ENCODE results near the gene ITGA6.

Gene ITGA6

GRCh38 chr2:172465417-172466334, 38.3 kb downstream of the ITGA6 start:
- DNase-seq (ENCODE audit: low spot score): peak; percentile 60

DNA sequence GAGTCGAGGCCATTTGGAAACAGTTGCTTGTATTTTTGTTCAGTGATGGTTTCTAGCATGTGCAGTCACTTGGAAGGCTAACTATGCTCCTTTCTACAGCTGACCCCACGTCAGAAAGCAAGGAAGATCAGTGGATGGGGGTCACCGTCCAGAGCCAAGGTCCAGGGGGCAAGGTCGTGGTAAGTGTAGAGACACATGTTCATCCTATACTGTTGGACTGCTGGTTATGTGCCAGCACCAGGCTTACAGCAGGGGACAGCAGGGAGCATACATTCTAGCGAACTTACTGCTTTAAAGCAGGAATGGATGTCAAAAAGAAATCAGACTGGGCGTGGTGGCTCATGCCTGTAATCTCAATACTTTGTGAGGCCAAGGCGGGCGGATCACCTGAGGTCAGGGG, 40.0 kb downstream of the ITGA6 start:
- no peak for DNase-seq (ENCODE audit: low spot score)

GRCh38 chr2:172470958-172471922, 43.9 kb downstream of the ITGA6 start:
- DNase-seq (ENCODE audit: low spot score): no peak

DNA sequence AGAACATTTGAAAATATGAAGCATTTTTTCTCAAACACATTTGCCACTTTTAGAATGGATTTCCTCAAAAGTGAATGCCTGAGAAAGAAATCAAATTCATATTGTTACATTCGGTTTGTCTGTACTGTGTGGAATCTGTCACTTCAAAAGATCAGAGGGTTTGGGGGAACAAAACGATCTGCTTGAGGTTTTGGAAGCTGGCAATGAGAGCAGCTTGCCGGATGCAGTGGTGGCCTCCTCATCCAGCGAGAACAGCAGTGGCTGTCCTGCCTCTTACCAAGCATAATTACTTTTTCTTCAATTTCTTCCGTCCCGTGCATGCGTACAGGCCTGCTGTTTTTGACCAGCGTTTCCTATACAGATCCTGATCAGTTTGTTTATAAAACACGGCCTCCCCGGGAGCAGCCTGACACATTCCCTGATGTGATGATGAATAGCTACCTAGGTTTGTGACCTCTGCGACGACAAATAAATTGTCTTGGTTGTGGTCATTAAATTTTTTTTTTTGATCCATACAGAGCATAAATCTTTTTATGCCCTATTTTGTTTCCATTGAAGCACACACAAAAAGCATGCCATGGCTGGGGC, 45.2 kb downstream of the ITGA6 start:
- DNase-seq (ENCODE audit: low spot score): no peak

DNA sequence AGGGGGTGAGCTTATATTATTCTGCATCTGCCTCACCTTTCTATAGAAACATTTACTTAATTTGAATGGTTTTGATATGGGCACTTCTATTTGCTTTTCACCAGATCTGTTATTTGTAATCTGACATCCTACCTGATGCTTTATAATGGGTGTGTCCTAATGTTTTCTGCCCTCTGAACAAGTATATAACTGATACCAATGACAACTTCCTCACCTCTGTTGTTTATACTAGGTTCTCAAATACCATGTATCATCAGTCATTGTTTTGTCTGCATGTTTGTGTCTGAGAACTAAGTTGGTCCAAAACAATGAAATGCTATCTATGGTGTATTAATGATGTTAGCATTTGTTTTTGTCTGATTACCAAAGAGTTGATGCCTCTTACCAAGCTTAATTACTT, 45.8 kb downstream of the ITGA6 start:
- DNase-seq (ENCODE audit: low spot score): no peak

DNA sequence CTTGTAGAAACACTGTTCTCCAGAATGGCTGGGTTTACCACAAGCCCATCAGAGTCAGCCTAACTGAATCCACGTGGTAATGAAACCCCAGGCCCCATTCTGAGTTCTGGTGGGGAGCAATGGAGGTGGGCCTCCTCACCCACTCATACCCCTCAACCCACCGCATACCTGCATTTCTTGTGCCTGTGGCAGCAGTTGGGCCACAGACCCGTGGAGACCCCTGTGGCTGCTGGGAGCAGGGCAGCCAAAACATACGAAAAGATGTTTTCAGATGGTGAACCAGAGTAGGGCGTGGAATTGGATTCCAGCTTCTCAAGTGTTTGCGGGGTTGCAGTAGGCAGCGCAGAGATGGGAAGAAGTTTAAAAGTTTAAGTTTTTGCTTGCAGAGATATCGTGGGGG, 51.0 kb downstream of the ITGA6 start:
- no peak for DNase-seq (ENCODE audit: low spot score)

DNA sequence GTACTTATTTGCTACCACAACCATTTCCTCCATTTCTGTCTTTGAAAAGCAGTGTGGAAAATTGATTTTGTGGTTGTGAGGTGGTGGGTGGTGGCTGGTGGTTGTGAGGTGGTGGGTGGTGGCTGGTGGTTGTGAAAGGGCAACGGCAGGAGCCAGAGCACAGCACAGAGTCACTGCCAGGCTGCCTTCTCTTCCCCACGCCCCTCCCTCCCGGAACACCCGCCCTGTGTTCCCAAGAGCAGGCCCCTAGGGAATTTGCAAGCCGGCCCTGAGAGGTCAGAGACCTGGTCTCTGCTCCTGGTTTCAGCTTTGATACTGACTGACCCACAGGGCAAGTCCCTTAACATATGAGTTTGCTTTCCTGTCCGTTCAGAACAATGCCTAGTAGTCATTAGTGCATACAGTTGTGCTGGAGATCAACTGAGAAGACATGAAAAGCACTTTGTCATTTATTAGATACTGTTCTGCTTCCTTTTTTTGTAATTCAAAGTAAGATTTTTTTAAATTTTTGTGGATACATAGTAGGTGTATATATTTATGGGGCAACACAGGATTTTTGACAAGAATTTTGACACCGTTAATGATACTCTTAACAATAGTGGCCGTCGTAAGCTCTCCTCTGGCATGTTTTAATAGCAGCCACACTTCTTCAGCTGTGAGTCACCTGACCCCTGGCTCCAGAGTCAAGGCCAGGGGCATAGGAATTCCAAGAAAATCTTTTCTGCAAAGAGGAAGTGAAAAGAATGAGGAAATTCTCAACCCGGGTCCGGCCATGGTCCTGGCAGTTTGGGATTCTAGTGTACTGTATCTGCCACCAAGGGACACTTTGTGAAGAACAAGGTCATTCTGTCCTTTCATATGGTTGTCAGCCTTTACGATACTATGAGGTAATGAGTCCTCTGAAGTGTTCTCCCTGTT, 53.2 kb downstream of the ITGA6 start:
- peak; percentile 64 for DNase-seq (ENCODE audit: low spot score)

- no peak for DNase-seq (ENCODE audit: low spot score)
These were observed 54.3 kb downstream of the ITGA6 start for GRCh38 chr2:172481507-172482262.

GRCh38 chr2:172484253-172484652, 56.9 kb downstream of the ITGA6 start:
- no peak for DNase-seq (ENCODE audit: low spot score)

- DNase-seq (ENCODE audit: low spot score): no peak
These were observed 57.3 kb downstream of the ITGA6 start for GRCh38 chr2:172484706-172485105.

DNA sequence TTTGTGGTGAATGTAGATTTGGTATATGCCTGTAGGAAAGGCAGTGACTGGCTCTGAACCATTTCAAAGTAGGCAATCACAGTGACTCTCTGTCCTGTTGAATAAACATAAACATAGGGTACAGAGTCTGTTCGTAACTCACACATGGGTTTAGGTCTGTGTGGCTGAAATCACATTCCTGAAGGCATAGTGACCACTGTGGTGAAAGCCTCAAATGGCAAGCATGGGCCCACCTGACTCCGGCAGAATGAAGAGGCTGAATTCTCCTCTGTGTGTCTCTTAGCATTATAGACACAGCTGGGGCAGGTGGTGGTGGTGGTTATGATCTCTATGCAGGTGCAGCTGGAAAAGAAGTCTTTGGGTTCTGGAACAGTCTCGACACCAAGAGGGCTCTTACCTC, 61.2 kb downstream of the ITGA6 start:
- DNase-seq (ENCODE audit: low spot score): no peak

DNA sequence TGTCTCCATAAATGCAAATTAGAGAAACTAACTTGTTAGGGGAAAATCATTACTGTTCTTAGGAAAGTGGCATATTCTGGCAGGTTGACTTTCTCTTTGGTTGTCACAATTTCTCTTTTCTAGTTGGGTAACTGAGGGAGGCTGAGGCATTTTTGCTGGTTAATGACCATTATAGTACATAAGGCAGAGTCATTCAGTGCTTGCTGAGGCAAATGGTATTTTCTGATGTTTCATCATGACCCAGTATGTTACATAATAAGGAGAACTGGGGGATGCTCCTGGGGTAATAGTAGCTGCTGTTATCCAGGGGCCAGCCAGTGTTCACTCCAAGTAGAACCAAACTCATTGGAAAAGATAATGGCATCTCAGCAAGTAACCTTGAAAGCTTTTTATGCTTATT, 62.3 kb downstream of the ITGA6 start:
- DNase-seq (ENCODE audit: low spot score): no peak

- DNase-seq (ENCODE audit: low spot score): no peak
These were observed 68.8 kb downstream of the ITGA6 start for GRCh38 chr2:172496160-172496608.

- DNase-seq (ENCODE audit: low spot score): no peak
These were observed 79.8 kb downstream of the ITGA6 start for GRCh38 chr2:172507199-172507598.

- DNase-seq (ENCODE audit: low spot score): no peak
These were observed 82.7 kb downstream of the ITGA6 start for GRCh38 chr2:172510088-172510487.

DNA sequence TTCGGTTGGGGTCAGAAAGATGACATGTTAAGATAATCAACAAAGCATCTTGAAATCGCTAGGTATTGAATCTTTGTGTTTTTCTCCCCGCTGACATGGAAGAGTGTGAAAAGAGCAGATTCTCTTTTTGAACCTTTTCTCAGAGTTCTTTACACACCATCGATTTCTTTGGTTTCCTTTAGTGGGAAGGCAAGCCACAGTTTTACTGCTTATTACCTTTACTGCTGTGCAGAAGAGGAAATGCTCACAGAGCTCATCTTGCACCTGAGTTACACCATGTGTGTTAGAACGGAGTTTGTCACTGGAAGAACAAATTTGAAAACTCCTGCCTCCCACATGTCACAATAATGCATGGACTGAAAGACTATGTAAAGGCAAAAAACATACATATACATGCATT, 83.2 kb downstream of the ITGA6 start:
- no peak for DNase-seq (ENCODE audit: low spot score)

DNA sequence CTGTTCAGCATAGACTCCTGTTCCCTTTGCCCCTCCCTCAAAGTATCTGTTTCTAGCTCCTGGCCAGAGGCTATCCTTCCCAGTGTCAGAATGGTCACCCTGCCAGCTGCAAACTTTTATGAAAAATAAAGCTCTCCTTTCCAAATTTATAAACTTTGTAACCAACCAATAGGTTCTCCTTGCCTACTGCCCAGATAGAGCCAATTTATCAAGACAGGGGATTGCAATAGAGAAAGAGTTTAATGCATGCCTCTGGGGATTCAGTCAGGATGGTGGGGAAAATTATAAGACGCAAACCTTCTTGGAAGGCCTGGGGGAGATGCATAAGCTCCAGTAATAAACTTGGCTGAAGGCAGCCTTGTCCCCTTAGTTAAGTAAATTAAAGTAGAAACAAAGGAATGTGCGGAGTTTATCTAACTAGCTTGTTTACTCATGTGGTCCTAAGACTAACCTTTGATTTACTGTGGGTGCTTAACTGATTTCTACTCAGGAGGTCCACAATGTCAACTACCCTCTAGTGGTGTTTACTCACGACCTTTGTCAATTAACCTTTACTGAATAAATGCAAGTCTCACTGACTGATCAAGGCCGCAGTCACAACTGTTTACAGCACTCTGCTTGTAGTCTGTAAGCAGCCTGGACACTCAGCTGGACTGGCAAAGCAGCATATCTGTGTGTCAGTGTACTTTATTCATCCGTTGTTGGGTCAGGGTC, 85.6 kb downstream of the ITGA6 start:
- no peak for DNase-seq (ENCODE audit: low spot score)

DNA sequence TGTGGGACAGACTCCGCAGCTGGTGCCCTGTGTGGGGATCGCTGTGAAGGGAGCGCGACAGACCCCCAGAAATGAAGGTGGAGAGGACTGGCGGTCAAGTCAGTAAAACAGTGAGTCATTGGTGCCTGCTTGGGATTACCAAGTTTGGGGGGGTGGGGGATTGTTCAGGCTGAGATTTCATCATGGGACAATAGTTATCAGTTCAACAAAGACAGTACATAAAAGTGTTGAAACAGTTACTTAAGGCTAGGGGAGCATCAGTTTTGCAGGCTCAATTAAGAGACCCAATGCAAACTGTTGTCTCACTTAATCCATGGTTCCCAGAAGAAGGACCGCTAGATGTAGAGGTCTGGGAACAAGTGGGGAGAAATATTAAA, 86.1 kb downstream of the ITGA6 start:
- no peak for DNase-seq (ENCODE audit: low spot score)

- no peak for DNase-seq (ENCODE audit: low spot score)
These were observed 86.7 kb downstream of the ITGA6 start for GRCh38 chr2:172513935-172514586.

Data from HuH-7 (cell line).